ENCODE results near the gene NFE2L2.

NFE2L2 gene

GRCh38 chr2:177264209-177264692 is 276 bp downstream of the NFE2L2 start:
- Histone ChIP-seq H3K9me2 (ENCODE audit: low read depth, low read length) (no peaks in the 10 kb centered on the region), H3K4me2 (ENCODE audit: low read length) (peak overlapping the region; percentile 90), H3K4me1 (ENCODE audit: insufficient read depth, low read length, severe bottlenecking) (peaks cover 46% of the 10 kb centered on the region)

GRCh38 chr2:177263451-177264208 is 897 bp downstream of the NFE2L2 start:
- Histone ChIP-seq H3K9ac (ENCODE audit: low read length) (peak overlapping the region; percentile 98), H3K4me1 (ENCODE audit: insufficient read depth, low read length, severe bottlenecking) (peaks cover 46% of the 10 kb centered on the region), H3F3A (ENCODE audit: insufficient read depth, low read length) (no peaks in the 10 kb centered on the region), H3K36me3 (ENCODE audit: insufficient read depth, low read length) (peaks cover 22% of the 10 kb centered on the region), H3K4me2 (ENCODE audit: low read length) (peak overlapping the region; percentile 90), H3K4me3 (ENCODE audit: low read depth, low read length, poor library complexity, severe bottlenecking) (peak overlapping the region; percentile 83), H3K9me2 (ENCODE audit: low read depth, low read length) (no peaks in the 10 kb centered on the region), H3K79me2 (ENCODE audit: insufficient read depth, low read length) (peaks cover 48% of the 10 kb centered on the region), H3K27me3 (ENCODE audit: insufficient read depth, low read length) (no peaks in the 10 kb centered on the region), H2AFZ (ENCODE audit: low read length) (no peak overlapping the region), H3K9me3 (ENCODE audit: low read length) (no peaks in the 10 kb centered on the region), H4K20me1 (ENCODE audit: insufficient read depth, low read length) (no peaks in the 10 kb centered on the region), H3K27ac (ENCODE audit: low read depth, low read length, poor library complexity, severe bottlenecking) (peak overlapping the region; percentile 96)
- TF ChIP-seq EZH2 (IDR thresholded peaks at IDR 0.05; ENCODE audit: borderline replicate concordance, low read length) = no peak
- TF ChIP-seq CTCF (IDR thresholded peaks at IDR 0.05; ENCODE audit: low read length) = peak; percentile 87

More at GRCh38 chr2:177264209-177264692, 276 bp downstream of the NFE2L2 start:
- Histone ChIP-seq H3F3A (ENCODE audit: insufficient read depth, low read length) (no peaks in the 10 kb centered on the region), H3K79me2 (ENCODE audit: insufficient read depth, low read length) (peaks cover 42% of the 10 kb centered on the region), H3K27ac (ENCODE audit: low read depth, low read length, poor library complexity, severe bottlenecking) (peak overlapping the region; percentile 96), H3K4me3 (ENCODE audit: low read depth, low read length, poor library complexity, severe bottlenecking) (peak overlapping the region; percentile 83), H3K36me3 (ENCODE audit: insufficient read depth, low read length) (peaks cover 16% of the 10 kb centered on the region), H3K27me3 (ENCODE audit: insufficient read depth, low read length) (no peaks in the 10 kb centered on the region), H4K20me1 (ENCODE audit: insufficient read depth, low read length) (no peaks in the 10 kb centered on the region), H2AFZ (ENCODE audit: low read length) (no peak overlapping the region), H3K9ac (ENCODE audit: low read length) (peak overlapping the region; percentile 98), H3K9me3 (ENCODE audit: low read length) (no peaks in the 10 kb centered on the region)
- no peak for TF ChIP-seq EZH2 (IDR thresholded peaks at IDR 0.05; ENCODE audit: borderline replicate concordance, low read length)
- TF ChIP-seq CTCF (IDR thresholded peaks at IDR 0.05; ENCODE audit: low read length) = no peak

DNA sequence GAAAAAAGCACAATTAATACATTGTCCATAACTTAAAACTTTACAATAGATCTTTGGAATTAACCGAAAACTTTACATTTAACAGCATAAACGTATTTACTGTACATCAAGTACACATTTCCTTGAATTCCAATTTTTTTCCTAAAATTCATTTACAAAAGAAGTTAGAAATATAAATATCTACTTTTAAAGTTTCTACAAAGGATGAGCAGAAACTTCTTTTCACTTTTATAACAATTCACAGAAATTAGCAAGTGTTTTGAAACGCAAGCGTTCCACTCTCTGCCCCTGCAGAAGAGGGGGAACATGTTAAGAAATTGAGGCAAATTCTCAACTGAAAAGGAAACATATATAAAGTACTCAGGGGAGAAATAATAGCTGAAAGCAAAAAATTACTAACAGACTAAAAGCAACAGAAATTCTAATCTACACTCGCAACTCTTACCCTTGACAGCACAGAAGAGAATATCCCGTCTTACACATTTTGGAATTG is 1.5 kb downstream of the NFE2L2 start:
- H3F3A ChIP-seq (ENCODE audit: insufficient read depth, low read length) = no peaks in the 10 kb centered on the region
- H3K79me2 ChIP-seq (ENCODE audit: insufficient read depth, low read length) = peaks cover 54% of the 10 kb centered on the region
- no peak overlapping the region for H2AFZ ChIP-seq (ENCODE audit: low read length)
- H3K4me1 ChIP-seq (ENCODE audit: insufficient read depth, low read length, severe bottlenecking) = peaks cover 46% of the 10 kb centered on the region
- peak overlapping the region; percentile 90 for H3K4me2 ChIP-seq (ENCODE audit: low read length)
- H3K9ac ChIP-seq (ENCODE audit: low read length) = peak overlapping the region; percentile 98
- no peaks in the 10 kb centered on the region for H4K20me1 ChIP-seq (ENCODE audit: insufficient read depth, low read length)
- H3K4me3 ChIP-seq (ENCODE audit: low read depth, low read length, poor library complexity, severe bottlenecking) = peak overlapping the region; percentile 83
- no peaks in the 10 kb centered on the region for H3K9me2 ChIP-seq (ENCODE audit: low read depth, low read length)
- no peak for TF ChIP-seq EZH2 (IDR thresholded peaks at IDR 0.05; ENCODE audit: borderline replicate concordance, low read length)
- H3K27ac ChIP-seq (ENCODE audit: low read depth, low read length, poor library complexity, severe bottlenecking) = peak overlapping the region; percentile 96
- no peaks in the 10 kb centered on the region for H3K9me3 ChIP-seq (ENCODE audit: low read length)
- H3K36me3 ChIP-seq (ENCODE audit: insufficient read depth, low read length) = peaks cover 27% of the 10 kb centered on the region
- no peaks in the 10 kb centered on the region for H3K27me3 ChIP-seq (ENCODE audit: insufficient read depth, low read length)

Data from OCI-LY1 (cell line).